ENCODE measurements around the gene ABLIM1. TPM values are rescaled to one million over a fixed set of nuclear protein-coding genes. Genes with fewer than 3 reads are reported as not detected.

The ABLIM1 gene
- total and polyA plus RNA-seq, 2 of the 13 experiments (the other 11 are each of a cell fraction or from before 2014, with no cell fraction given): 59.4 to 92.7 TPM

DNA sequence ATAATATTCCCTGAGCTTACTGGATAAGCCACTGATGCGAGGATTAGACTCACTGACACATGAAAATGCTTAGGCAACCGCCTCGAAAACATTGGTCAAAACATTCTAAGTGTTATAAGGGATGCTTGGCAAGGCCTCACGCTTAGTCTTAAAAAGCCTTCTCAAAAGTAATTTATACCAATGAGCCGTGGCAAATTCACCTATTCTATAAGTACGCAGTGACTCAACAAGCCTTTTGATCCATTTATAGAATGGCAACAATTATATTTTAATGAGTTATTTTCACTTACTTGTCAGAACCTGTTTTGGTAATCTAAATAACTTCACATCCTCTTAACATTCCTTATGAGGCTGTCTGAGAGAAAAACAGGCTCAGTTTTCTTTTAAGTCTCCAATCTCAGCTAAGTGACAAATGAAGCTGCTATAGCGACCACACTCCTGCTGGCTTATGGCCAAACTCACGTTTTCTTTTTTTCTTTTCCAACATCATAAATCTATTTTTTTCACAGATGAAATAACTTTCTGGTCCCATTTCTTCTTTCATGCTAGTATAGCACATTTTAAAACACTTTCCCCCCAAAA, 132.6 kb downstream of the ABLIM1 start:
- in situ Hi-C loops (cut with HindIII; ENCODE audit: extremely low pct_ligation_motif_present, low pct_unique_long_range_greater_than_20kb) (no loop called here), intact Hi-C loops (cut with micrococcal nuclease; ENCODE audit: unreplicated experiment) (no loop called here)
- BruUV-seq (replicated peaks): no TSS peak
- Histone ChIP-seq H3K4me1 (ENCODE audit: insufficient read depth, low read length) (peaks cover 60% of the 10 kb centered on the region), H3K36me3 (replicated peaks in 1 of 2; ENCODE audit: control insufficient read depth in 1 of 2, insufficient read depth in 2 of 2, low read length in 2 of 2) (peaks cover 0 to 1% of the 10 kb centered on the region in 2 experiments; a peak in 1 of 5 replicates), H3K27me3 (ENCODE audit: control insufficient read depth in 1 of 2, insufficient read depth in 2 of 2, low read length in 2 of 2) (no peaks in the 10 kb centered on the region; a peak in 1 of 5 replicates), H3K4me3 (replicated peaks in 1 of 3; ENCODE audit: insufficient read depth in 1 of 3, low read depth in 2 of 3, low read length in 3 of 3) (peak overlapping the region; percentile 66 to 84 (median 73)), H4K20me1 (ENCODE audit: insufficient read depth, low read length) (no peaks in the 10 kb centered on the region; the same call in 1 of the 2 replicates), H3K9ac (ENCODE audit: insufficient read depth, low read depth, low read length) (peak overlapping the region; percentile 88), H3K27ac (ENCODE audit: extremely low read length, insufficient read depth, low read length) (peak overlapping the region; percentile 92), H2AFZ (ENCODE audit: low read length) (no peak overlapping the region), H3K9me3 (ENCODE audit: low read length) (no peaks in the 10 kb centered on the region), H3K79me2 (ENCODE audit: insufficient read depth, low read length) (peaks cover 59% of the 10 kb centered on the region), H3K4me2 (ENCODE audit: low read depth, low read length) (peak overlapping the region; percentile 77)
- 22% methylated on average over 8 of the region's 8 CpGs for WGBS (ENCODE audit: low lambda C conversion rate)
- DNase-seq (ENCODE audit: low spot score) (no peak), ATAC-seq (no peak), FAIRE-seq (no peak)
- ChIA-PET POLR2A (interaction anchor here (1.1 to 1.4 kb wide), 3 partner anchors 12 to 36 kb away, joined by 3 to 4 read pairs (median 3); no protein-coding TSS in a partner anchor), CTCF (ENCODE audit: low intra/inter-chr PET ratio, low total read pairs) (no interaction called here)
- TF ChIP-seq NPAS2 (CRISPR knock-in tag; IDR thresholded peaks at IDR 0.05; ENCODE audit: borderline replicate concordance) (no peak), TSC22D2 (CRISPR knock-in tag; IDR thresholded peaks at IDR 0.05; ENCODE audit: borderline replicate concordance) (no peak), RFX3 (CRISPR knock-in tag; IDR thresholded peaks at IDR 0.05) (no peak), ZNF552 (CRISPR knock-in tag; IDR thresholded peaks at IDR 0.05; ENCODE audit: borderline replicate concordance) (no peak), U2AF1 (optimal IDR thresholded peaks at IDR 0.05; ENCODE audit: low read depth, low read length) (no peak), ZNF224 (CRISPR knock-in tag; IDR thresholded peaks at IDR 0.05) (no peak), POGZ (CRISPR knock-in tag; IDR thresholded peaks at IDR 0.05) (no peak)
- TF ChIP-seq, protein P1, sequence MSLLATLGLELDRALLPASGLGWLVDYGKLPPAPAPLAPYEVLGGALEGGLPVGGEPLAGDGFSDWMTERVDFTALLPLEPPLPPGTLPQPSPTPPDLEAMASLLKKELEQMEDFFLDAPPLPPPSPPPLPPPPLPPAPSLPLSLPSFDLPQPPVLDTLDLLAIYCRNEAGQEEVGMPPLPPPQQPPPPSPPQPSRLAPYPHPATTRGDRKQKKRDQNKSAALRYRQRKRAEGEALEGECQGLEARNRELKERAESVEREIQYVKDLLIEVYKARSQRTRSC (CRISPR knock-in tag; IDR thresholded peaks at IDR 0.05; ENCODE audit: low read depth): no peak
- TF ChIP-seq, protein P2, sequence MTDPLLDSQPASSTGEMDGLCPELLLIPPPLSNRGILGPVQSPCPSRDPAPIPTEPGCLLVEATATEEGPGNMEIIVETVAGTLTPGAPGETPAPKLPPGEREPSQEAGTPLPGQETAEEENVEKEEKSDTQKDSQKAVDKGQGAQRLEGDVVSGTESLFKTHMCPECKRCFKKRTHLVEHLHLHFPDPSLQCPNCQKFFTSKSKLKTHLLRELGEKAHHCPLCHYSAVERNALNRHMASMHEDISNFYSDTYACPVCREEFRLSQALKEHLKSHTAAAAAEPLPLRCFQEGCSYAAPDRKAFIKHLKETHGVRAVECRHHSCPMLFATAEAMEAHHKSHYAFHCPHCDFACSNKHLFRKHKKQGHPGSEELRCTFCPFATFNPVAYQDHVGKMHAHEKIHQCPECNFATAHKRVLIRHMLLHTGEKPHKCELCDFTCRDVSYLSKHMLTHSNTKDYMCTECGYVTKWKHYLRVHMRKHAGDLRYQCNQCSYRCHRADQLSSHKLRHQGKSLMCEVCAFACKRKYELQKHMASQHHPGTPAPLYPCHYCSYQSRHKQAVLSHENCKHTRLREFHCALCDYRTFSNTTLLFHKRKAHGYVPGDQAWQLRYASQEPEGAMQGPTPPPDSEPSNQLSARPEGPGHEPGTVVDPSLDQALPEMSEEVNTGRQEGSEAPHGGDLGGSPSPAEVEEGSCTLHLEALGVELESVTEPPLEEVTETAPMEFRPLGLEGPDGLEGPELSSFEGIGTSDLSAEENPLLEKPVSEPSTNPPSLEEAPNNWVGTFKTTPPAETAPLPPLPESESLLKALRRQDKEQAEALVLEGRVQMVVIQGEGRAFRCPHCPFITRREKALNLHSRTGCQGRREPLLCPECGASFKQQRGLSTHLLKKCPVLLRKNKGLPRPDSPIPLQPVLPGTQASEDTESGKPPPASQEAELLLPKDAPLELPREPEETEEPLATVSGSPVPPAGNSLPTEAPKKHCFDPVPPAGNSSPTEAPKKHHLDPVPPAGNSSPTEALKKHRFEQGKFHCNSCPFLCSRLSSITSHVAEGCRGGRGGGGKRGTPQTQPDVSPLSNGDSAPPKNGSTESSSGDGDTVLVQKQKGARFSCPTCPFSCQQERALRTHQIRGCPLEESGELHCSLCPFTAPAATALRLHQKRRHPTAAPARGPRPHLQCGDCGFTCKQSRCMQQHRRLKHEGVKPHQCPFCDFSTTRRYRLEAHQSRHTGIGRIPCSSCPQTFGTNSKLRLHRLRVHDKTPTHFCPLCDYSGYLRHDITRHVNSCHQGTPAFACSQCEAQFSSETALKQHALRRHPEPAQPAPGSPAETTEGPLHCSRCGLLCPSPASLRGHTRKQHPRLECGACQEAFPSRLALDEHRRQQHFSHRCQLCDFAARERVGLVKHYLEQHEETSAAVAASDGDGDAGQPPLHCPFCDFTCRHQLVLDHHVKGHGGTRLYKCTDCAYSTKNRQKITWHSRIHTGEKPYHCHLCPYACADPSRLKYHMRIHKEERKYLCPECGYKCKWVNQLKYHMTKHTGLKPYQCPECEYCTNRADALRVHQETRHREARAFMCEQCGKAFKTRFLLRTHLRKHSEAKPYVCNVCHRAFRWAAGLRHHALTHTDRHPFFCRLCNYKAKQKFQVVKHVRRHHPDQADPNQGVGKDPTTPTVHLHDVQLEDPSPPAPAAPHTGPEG (CRISPR knock-in tag; IDR thresholded peaks at IDR 0.05): no peak
- TF ChIP-seq, protein P3, sequence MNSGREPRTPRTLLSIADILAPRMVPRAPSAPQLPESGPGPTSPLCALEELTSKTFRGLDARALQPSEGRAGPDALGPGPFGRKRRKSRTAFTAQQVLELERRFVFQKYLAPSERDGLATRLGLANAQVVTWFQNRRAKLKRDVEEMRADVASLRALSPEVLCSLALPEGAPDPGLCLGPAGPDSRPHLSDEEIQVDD (CRISPR knock-in tag; IDR thresholded peaks at IDR 0.05; ENCODE audit: borderline replicate concordance): no peak
- TF ChIP-seq, protein P4, sequence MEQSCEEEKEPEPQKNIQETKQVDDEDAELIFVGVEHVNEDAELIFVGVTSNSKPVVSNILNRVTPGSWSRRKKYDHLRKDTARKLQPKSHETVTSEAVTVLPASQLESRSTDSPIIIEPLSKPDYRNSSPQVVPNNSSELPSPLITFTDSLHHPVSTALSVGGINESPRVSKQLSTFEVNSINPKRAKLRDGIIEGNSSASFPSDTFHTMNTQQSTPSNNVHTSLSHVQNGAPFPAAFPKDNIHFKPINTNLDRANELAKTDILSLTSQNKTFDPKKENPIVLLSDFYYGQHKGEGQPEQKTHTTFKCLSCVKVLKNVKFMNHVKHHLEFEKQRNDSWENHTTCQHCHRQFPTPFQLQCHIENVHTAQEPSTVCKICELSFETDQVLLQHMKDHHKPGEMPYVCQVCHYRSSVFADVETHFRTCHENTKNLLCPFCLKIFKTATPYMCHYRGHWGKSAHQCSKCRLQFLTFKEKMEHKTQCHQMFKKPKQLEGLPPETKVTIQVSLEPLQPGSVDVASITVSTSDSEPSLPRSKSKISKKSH (CRISPR knock-in tag; IDR thresholded peaks at IDR 0.05; ENCODE audit: borderline replicate concordance): no peak

Data from HepG2 (cell line).